Uterus (tissue), 2 donors: ENCODE measurements around the gene PSMB1.

ENCODE experiments used
- CTCF ChIP-seq, 4 experiments: fragments of 200-600 bp in 2 of 4; fragments of 450-650 bp in 2 of 4; sonication (generic) in 2 of 4; IDR thresholded peaks; one replicate each; pipeline ENCODE4 v1.5.1; 2016 to 2019; ENCODE audit warnings: antibody characterized with exemption in 4 of 4, mild to moderate bottlenecking in 2 of 4, moderate library complexity in 1 of 4
- POLR2A ChIP-seq, 2 donors: fragments of 450-650 bp; IDR thresholded peaks; one replicate each; pipeline ENCODE4 v1.6.1; 2016; ENCODE audit warnings: antibody characterized with exemption in 2 of 2, mild to moderate bottlenecking in 1 of 2, moderate library complexity in 1 of 2

DNA sequence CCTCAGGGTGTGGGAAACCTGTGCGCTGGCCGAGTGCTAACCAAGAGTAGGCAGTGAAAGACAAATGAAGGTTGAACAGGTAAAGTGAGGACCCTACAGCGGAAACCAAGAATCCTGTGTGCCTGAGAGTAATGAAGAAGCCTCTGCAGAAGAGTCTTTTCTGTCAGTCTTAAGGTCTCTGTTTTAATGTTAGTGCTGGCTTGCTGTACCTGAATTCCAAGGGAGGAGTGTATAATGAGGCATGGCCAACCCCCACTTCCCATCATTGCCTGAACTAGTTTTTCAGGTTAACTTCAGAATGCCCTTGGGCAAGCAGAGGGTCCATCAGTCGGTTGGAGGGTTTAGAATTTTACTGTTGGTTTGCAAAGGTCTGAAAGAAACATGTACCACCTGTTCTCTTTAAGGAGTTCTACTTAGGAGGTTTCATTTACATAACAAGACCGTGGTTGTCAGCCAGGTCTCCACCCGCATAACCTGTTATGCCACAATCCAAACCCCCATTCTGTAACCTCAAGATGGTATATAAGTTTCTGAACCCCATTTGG lies 31.9 kb upstream of the PSMB1 start:
- TF ChIP-seq CTCF (IDR thresholded peaks at IDR 0.05) (peak in 1 of 4 experiments; percentile 1), POLR2A (IDR thresholded peaks at IDR 0.05) (no peak)
